ELF-1 (cell line): ENCODE measurements around the gene CCDC191.

ENCODE experiments used
- DNase-seq: peaks from one replicate; pipeline ENCODE4 v3.0.0-alpha.2; 2016; ENCODE audit warnings: low read depth, low spot score

CCDC191 gene

GRCh38 chr3:114056130-114057010 lies at the start of gene CCDC191, which contains the start of gene QTRT2:
CCDC191 (minus strand) TSS chr3:114056526; CDS start chr3:114056466, 60 bp downstream.
QTRT2 (plus strand) TSS chr3:114056737; CDS start chr3:114065258, 8,521 bp downstream.
- DNase-seq: peak; percentile 100

- no peak for DNase-seq
Observed at GRCh38 chr3:114104414-114104813, 48.1 kb upstream of the CCDC191 start.

GRCh38 chr3:114103858-114104257 lies 47.5 kb upstream of the CCDC191 start:
- DNase-seq: no peak

- no peak for DNase-seq
Observed at GRCh38 chr3:114103181-114103580, 46.9 kb upstream of the CCDC191 start.

GRCh38 chr3:114101101-114101500 lies 44.8 kb upstream of the CCDC191 start:
- no peak for DNase-seq

GRCh38 chr3:114095796-114096195 lies 39.5 kb upstream of the CCDC191 start:
- DNase-seq: no peak

- DNase-seq: no peak
Observed at GRCh38 chr3:114093596-114093995, 37.3 kb upstream of the CCDC191 start.

- no peak for DNase-seq
Observed at GRCh38 chr3:114093016-114093380, 36.7 kb upstream of the CCDC191 start.

- no peak for DNase-seq
Observed at GRCh38 chr3:114092151-114093015, 36.1 kb upstream of the CCDC191 start.

GRCh38 chr3:114089675-114090074 lies 33.3 kb upstream of the CCDC191 start:
- no peak for DNase-seq

GRCh38 chr3:114086356-114086755 lies 30.0 kb upstream of the CCDC191 start:
- DNase-seq: no peak

- no peak for DNase-seq
Observed at GRCh38 chr3:114083112-114083511, 26.8 kb upstream of the CCDC191 start.

- DNase-seq: no peak
Observed at GRCh38 chr3:114081037-114081436, 24.7 kb upstream of the CCDC191 start.

- no peak for DNase-seq
Observed at GRCh38 chr3:114080201-114080600, 23.9 kb upstream of the CCDC191 start.

- DNase-seq: no peak
Observed at GRCh38 chr3:114079761-114080160, 23.4 kb upstream of the CCDC191 start.

- DNase-seq: no peak
Observed at GRCh38 chr3:114078126-114078525, 21.8 kb upstream of the CCDC191 start.

- DNase-seq: peak; percentile 39
Observed at GRCh38 chr3:114076711-114077110, 20.4 kb upstream of the CCDC191 start.

GRCh38 chr3:114071786-114072185 lies 15.5 kb upstream of the CCDC191 start:
- no peak for DNase-seq

- no peak for DNase-seq
Observed at GRCh38 chr3:114068336-114068735, 12.0 kb upstream of the CCDC191 start.

GRCh38 chr3:114067804-114068203 lies 11.5 kb upstream of the CCDC191 start:
- DNase-seq: no peak

- no peak for DNase-seq
Observed at GRCh38 chr3:114060906-114061655, 4.8 kb upstream of the CCDC191 start.

- no peak for DNase-seq
Observed at GRCh38 chr3:114058646-114059045, 2.3 kb upstream of the CCDC191 start.
